ENCODE measurements around the gene PRDM2. TPM values are rescaled to one million over a fixed set of nuclear protein-coding genes. Genes with fewer than 3 reads are reported as not detected.
A peak's percentile ranks its signal among the peaks of the same experiment; 100 is the strongest.
"Not testable (repeated sequence)": the region's sequence is repeated elsewhere in the genome, so short reads cannot be mapped to it uniquely, and the experiment has no call there.

The PRDM2 gene
- total RNA-seq, 2 donors from 2014 or later, result 27.8 to 38.9 TPM

GRCh38 chr1:13706046-13706445 lies 6.1 kb downstream of the PRDM2 start:
- Histone ChIP-seq H3K4me3 (no peak overlapping the region), H3K9me3 (no peaks in the 10 kb centered on the region), H3K27ac (no peak overlapping the region), H3K27me3 (replicated peaks; ENCODE audit: insufficient read depth) (no peaks in the 10 kb centered on the region), H3K4me1 (replicated peaks) (peaks cover 2% of the 10 kb centered on the region), H3K36me3 (no peaks in the 10 kb centered on the region)
- 44% methylated on average over 2 of the region's 2 CpGs for WGBS
- intact Hi-C loops (cut with DNase I), result no loop called here
- TF ChIP-seq POLR2AphosphoS5 (IDR thresholded peaks at IDR 0.05) (peak; percentile 12), POLR2A (IDR thresholded peaks at IDR 0.05) (no peak)
- DNase-seq (ENCODE audit: low spot score), result no peak

DNA sequence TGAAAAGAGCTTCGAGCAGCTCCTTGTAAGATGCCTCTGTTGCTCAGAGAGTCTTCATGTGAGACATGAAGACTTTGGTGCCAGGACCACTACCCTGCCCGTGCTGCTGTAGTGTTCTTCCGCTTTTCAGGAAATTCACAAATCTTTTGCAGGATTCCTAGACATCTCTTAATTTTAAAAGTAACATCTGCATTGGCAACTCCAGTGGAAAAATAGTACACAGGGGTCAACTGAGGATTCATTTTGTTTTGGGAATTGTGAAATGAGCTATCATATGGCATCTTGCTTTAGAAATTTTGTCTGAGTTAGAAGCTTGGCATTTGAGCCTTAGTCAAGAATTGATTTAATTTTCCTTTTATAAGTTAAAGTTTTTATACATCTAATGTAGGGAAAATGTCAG lies 7.2 kb downstream of the PRDM2 start:
- Histone ChIP-seq H3K27ac (no peak overlapping the region), H3K27me3 (replicated peaks; ENCODE audit: insufficient read depth) (no peaks in the 10 kb centered on the region), H3K4me1 (replicated peaks) (no peaks in the 10 kb centered on the region), H3K36me3 (no peaks in the 10 kb centered on the region), H3K4me3 (no peak overlapping the region), H3K9me3 (no peaks in the 10 kb centered on the region)
- TF ChIP-seq POLR2A (IDR thresholded peaks at IDR 0.05) (no peak), CTCF (IDR thresholded peaks at IDR 0.05) (no peak)
- WGBS, result 72% methylated on average over 3 of the region's 3 CpGs
- intact Hi-C loops (cut with DNase I), result no loop called here
- no peak for DNase-seq (ENCODE audit: low spot score)

DNA sequence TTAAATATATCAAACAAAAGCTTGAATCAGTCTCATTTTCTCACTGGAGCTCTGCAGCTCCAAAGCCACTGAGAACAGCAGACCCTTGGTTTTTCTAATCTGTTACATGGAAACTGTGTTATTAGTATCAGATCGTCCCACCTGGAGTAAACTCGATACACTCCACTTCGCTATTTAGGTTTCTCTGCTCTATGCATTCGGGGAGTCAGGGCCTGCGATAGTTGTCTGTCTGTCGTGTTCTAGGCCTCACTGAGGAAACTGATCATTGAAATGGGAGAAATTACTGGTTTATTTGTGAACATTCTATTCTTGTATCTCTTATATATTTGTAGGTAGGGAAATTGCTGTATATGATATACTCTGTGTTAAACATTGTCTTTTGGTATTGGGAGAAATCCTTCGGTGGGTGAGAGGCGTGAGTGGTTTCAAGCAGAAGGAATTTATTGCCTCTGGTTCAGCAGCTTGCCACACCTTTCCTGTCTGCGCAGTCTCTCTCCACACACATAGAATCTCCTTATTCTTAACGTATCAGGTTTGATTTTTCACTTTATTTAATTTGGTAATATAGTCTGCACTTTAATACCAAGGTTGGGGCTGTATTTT lies 8.5 kb downstream of the PRDM2 start:
- no peaks in the 10 kb centered on the region for H3K4me1 ChIP-seq (replicated peaks)
- TF ChIP-seq CTCF (IDR thresholded peaks at IDR 0.05), result no peak
- no peak for TF ChIP-seq POLR2AphosphoS5 (IDR thresholded peaks at IDR 0.05)
- TF ChIP-seq POLR2A (IDR thresholded peaks at IDR 0.05), result no peak
- intact Hi-C loops (cut with DNase I), result no loop called here
- no peaks in the 10 kb centered on the region for H3K27me3 ChIP-seq (replicated peaks; ENCODE audit: insufficient read depth)
- 83% methylated on average over 10 of the region's 10 CpGs for WGBS
- H3K9me3 ChIP-seq, result no peaks in the 10 kb centered on the region
- H3K27ac ChIP-seq, result no peak overlapping the region
- no peak overlapping the region for H3K4me3 ChIP-seq
- DNase-seq (ENCODE audit: low spot score), result no peak
- no peaks in the 10 kb centered on the region for H3K36me3 ChIP-seq

DNA sequence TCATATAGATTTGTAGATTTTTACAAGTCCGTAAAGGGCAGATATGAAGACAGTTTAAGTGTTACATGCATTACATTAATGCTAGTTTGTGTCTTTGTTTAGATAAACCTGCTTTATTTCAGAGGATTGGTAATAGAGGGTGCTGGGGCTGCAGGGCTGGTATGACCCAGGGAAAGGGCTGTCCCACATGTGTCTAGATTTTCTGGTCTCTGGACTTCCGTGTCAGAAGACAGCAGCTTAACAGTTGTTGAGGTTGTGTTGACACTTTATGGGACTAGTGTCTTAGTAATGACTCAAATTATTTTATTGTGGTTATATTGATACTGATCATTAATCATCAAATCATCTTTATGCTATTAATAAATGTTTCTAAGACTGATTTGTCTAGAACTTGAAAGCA lies 10.1 kb downstream of the PRDM2 start:
- H3K36me3 ChIP-seq, result no peaks in the 10 kb centered on the region
- TF ChIP-seq POLR2AphosphoS5 (IDR thresholded peaks at IDR 0.05) (no peak), POLR2A (IDR thresholded peaks at IDR 0.05) (no peak), CTCF (IDR thresholded peaks at IDR 0.05) (no peak)
- WGBS, result 90% methylated on average over 2 of the region's 2 CpGs
- H3K4me3 ChIP-seq, result no peak overlapping the region
- no peaks in the 10 kb centered on the region for H3K4me1 ChIP-seq (replicated peaks)
- no peaks in the 10 kb centered on the region for H3K27me3 ChIP-seq (replicated peaks; ENCODE audit: insufficient read depth)
- H3K9me3 ChIP-seq, result no peaks in the 10 kb centered on the region
- H3K27ac ChIP-seq, result no peak overlapping the region
- intact Hi-C loops (cut with DNase I), result no loop called here
- no peak for DNase-seq (ENCODE audit: low spot score)

DNA sequence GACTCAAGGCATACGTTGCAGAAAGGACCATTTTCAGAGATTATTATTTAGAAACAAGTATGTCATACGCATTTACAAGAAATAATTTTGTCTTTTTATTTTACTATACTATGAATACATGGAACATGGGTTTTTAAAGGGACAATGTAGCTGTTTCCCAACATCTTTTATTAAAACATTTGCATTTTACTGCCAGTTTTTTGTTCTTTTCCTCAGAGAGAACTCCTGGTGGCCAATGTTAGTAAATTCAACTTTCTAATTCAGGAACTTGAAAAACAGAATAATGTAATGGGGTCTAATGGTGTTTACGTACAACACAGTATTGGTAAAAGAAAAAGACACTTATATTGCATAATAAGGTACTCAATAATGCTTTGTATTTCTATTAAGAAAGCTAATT lies 14.9 kb downstream of the PRDM2 start:
- H3K4me1 ChIP-seq (replicated peaks), result no peaks in the 10 kb centered on the region
- H3K9me3 ChIP-seq, result no peaks in the 10 kb centered on the region
- WGBS, result 71% methylated on average over 3 of the region's 3 CpGs
- no peak overlapping the region for H3K4me3 ChIP-seq
- H3K36me3 ChIP-seq, result no peaks in the 10 kb centered on the region
- DNase-seq (ENCODE audit: low spot score), result no peak
- no peaks in the 10 kb centered on the region for H3K27me3 ChIP-seq (replicated peaks; ENCODE audit: insufficient read depth)
- no peak overlapping the region for H3K27ac ChIP-seq
- TF ChIP-seq POLR2AphosphoS5 (IDR thresholded peaks at IDR 0.05) (no peak), CTCF (IDR thresholded peaks at IDR 0.05) (peak in 1 of 4 experiments; percentile 36)
- intact Hi-C loops (cut with DNase I), result no loop called here

GRCh38 chr1:13715616-13716287 lies 15.8 kb downstream of the PRDM2 start:
- H3K36me3 ChIP-seq; intact Hi-C loops (cut with DNase I); H3K4me1 ChIP-seq (replicated peaks); H3K4me3 ChIP-seq; H3K27me3 ChIP-seq (replicated peaks; ENCODE audit: insufficient read depth); H3K9me3 ChIP-seq; H3K27ac ChIP-seq; DNase-seq (ENCODE audit: low spot score): not testable (repeated sequence)
- 74% methylated on average over 8 of the region's 9 CpGs for WGBS
